ENCODE data around the gene C3orf20.

The C3orf20 gene

DNA sequence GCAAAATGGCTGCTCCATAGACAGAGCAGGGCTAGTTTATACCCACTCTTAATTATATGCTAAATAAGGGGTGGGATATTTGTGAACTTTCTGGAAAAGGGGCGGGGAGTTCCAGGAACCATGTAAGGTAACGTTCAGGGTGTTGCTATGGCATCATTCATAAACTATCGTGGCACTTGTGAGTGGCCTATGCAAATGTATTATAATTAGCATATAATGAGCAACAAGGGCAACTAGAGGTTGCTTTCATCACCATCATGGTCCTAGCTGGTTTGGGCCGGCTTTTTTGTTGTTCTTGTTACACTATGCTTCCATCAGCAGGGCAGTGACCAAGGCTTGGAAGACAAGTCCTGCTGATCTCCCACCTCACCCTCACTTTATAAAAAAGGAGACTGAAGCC lies 100.6 kb downstream of the C3orf20 start:
- Histone ChIP-seq H3K27me3 (ENCODE audit: insufficient read depth, low read length) (no peaks in the 10 kb centered on the region), H3K9me3 (ENCODE audit: insufficient read depth, low read depth, low read length) (0 out of 2 replicates have a peak, but pooled peaks cover 5% of the 10 kb centered on the region), H3K9ac (ENCODE audit: low read depth, low read length) (no peak overlapping the region), H3K4me1 (ENCODE audit: insufficient read depth, low read length) (peaks cover 12% of the 10 kb centered on the region; the same call in 1 of the 2 replicates), H3K27ac (ENCODE audit: low read depth, low read length) (no peak overlapping the region), H3K4me3 (ENCODE audit: low read length) (no peak overlapping the region), H3K36me3 (ENCODE audit: insufficient read depth, low read length) (no peaks in the 10 kb centered on the region)
- WGBS = 86% methylated on average over 4 of the region's 4 CpGs

DNA sequence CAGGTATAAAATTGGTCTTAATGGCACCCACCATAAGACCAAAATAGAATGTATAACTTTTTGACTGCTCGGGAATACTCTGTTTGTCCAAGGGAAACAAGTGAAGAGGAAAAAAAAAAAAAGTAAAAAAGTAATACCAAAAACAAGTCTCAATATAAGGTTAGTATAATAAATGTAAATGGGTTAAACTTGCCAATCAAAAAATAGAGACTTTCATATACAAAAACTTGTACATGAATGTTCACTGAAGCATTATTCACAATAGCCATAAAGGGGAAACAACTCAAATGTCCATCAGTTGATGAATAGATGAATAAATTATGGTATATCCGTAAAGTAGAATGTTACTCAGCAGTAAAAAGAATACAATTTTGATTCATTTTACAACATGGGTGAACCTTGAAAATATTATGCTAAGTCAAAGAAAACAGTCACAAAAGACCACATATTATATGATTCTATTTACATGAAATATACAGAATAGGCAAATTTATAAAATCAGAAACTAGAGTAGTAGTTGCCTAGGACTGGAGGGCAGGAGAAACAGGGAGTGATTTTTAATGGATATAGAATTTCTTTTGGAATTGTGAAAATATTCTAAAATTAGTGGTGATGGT lies 104.2 kb downstream of the C3orf20 start:
- peaks cover 7% of the 10 kb centered on the region; the same call in 1 of the 2 replicates for H3K4me1 ChIP-seq (ENCODE audit: insufficient read depth, low read length)
- H3K9me3 ChIP-seq (ENCODE audit: insufficient read depth, low read depth, low read length) = 0 out of 2 replicates have a peak, but pooled peaks cover 5% of the 10 kb centered on the region
- no peaks in the 10 kb centered on the region for H3K36me3 ChIP-seq (ENCODE audit: insufficient read depth, low read length)
- no peak overlapping the region for H3K27ac ChIP-seq (ENCODE audit: low read depth, low read length)
- no peaks in the 10 kb centered on the region for H3K27me3 ChIP-seq (ENCODE audit: insufficient read depth, low read length)
- H3K9ac ChIP-seq (ENCODE audit: low read depth, low read length) = no peak overlapping the region
- no peak overlapping the region for H3K4me3 ChIP-seq (ENCODE audit: low read length)
- WGBS = no CpG with 5 or more reads among the region's 2 CpGs

GRCh38 chr3:14780927-14781507 lies 106.1 kb downstream of the C3orf20 start:
- Histone ChIP-seq H3K27me3 (ENCODE audit: insufficient read depth, low read length) (no peaks in the 10 kb centered on the region), H3K9me3 (ENCODE audit: insufficient read depth, low read depth, low read length) (0 out of 2 replicates have a peak, but pooled peaks cover 5% of the 10 kb centered on the region), H3K36me3 (ENCODE audit: insufficient read depth, low read length) (no peaks in the 10 kb centered on the region), H3K27ac (ENCODE audit: low read depth, low read length) (no peak overlapping the region), H3K4me3 (ENCODE audit: low read length) (no peak overlapping the region), H3K4me1 (ENCODE audit: insufficient read depth, low read length) (peaks cover 5% of the 10 kb centered on the region; the same call in 1 of the 2 replicates), H3K9ac (ENCODE audit: low read depth, low read length) (no peak overlapping the region)
- WGBS = 38% methylated on average over 12 of the region's 12 CpGs

GRCh38 chr3:14783480-14784086 lies 108.6 kb downstream of the C3orf20 start:
- no peak overlapping the region for H3K27ac ChIP-seq (ENCODE audit: low read depth, low read length)
- no peaks in the 10 kb centered on the region for H3K27me3 ChIP-seq (ENCODE audit: insufficient read depth, low read length)
- H3K9me3 ChIP-seq (ENCODE audit: insufficient read depth, low read depth, low read length) = 0 out of 2 replicates have a peak, but pooled peaks cover 5% of the 10 kb centered on the region
- WGBS = 72% methylated on average over 2 of the region's 2 CpGs
- no peak overlapping the region for H3K9ac ChIP-seq (ENCODE audit: low read depth, low read length)
- no peaks in the 10 kb centered on the region for H3K36me3 ChIP-seq (ENCODE audit: insufficient read depth, low read length)
- peaks cover 5% of the 10 kb centered on the region; the same call in 1 of the 2 replicates for H3K4me1 ChIP-seq (ENCODE audit: insufficient read depth, low read length)
- H3K4me3 ChIP-seq (ENCODE audit: low read length) = no peak overlapping the region

GRCh38 chr3:14784087-14784681 lies 109.2 kb downstream of the C3orf20 start:
- H3K9me3 ChIP-seq (ENCODE audit: insufficient read depth, low read depth, low read length) = no peaks in the 10 kb centered on the region
- H3K27me3 ChIP-seq (ENCODE audit: insufficient read depth, low read length) = no peaks in the 10 kb centered on the region
- no peaks in the 10 kb centered on the region for H3K36me3 ChIP-seq (ENCODE audit: insufficient read depth, low read length)
- peaks cover 5% of the 10 kb centered on the region; the same call in 1 of the 2 replicates for H3K4me1 ChIP-seq (ENCODE audit: insufficient read depth, low read length)
- H3K4me3 ChIP-seq (ENCODE audit: low read length) = no peak overlapping the region
- 61% methylated on average over 8 of the region's 8 CpGs for WGBS
- no peak overlapping the region for H3K27ac ChIP-seq (ENCODE audit: low read depth, low read length)
- H3K9ac ChIP-seq (ENCODE audit: low read depth, low read length) = no peak overlapping the region

DNA sequence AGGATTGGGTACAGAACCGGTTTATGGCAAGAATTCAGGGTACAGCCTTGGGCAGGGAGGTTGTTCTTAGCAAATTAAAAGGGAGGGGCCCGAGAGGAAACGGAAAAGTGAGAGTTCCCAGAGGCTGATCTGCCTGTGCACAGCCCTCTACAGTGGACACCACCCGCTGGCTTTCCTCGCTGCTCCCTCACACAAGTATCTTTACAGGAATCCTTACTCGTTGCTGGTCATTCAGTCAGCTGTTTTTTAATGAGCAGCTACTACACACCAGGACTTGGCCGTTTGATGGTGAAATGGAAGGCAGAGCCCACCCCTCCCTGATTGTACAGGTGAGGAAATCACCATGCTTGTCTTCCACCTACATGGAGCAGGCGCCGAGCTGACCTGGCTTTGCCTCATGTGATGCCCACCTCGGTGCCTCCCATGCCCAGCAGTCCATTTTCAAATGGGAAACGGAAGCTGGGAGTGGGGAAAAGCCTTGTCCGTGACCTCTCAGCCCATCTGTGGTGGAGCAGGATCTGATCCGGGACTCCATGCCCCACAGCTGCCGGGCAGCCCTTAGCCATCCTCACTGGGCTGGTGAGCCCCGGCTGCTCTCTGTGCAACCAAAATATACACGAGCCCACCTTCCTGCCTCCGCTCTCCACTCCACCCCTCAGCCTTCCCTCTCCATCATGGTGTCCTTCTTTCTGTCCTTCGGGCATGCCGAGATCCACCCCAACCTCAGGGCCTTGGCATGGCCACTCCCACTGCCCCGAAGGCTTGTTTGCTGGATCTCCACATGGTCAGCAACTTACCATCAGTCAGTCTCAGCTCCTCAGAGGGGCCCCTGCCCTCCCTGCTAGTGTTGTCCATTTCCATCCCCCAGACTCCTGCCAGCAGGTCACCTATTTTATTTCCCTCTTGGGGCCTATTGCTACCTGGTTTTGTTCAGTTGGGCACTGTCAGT lies 110.5 kb downstream of the C3orf20 start:
- H3K9me3 ChIP-seq (ENCODE audit: insufficient read depth, low read depth, low read length) = no peaks in the 10 kb centered on the region
- H3K4me3 ChIP-seq (ENCODE audit: low read length) = no peak overlapping the region
- H3K27me3 ChIP-seq (ENCODE audit: insufficient read depth, low read length) = no peaks in the 10 kb centered on the region
- H3K4me1 ChIP-seq (ENCODE audit: insufficient read depth, low read length) = peaks cover 5% of the 10 kb centered on the region; the same call in 1 of the 2 replicates
- 93% methylated on average over 20 of the region's 20 CpGs for WGBS
- no peak overlapping the region for H3K9ac ChIP-seq (ENCODE audit: low read depth, low read length)
- no peaks in the 10 kb centered on the region for H3K36me3 ChIP-seq (ENCODE audit: insufficient read depth, low read length)
- H3K27ac ChIP-seq (ENCODE audit: low read depth, low read length) = no peak overlapping the region

- Histone ChIP-seq H3K9ac (ENCODE audit: low read depth, low read length) (no peak overlapping the region), H3K4me1 (ENCODE audit: insufficient read depth, low read length) (peaks cover 5% of the 10 kb centered on the region; the same call in 1 of the 2 replicates), H3K9me3 (ENCODE audit: insufficient read depth, low read depth, low read length) (no peaks in the 10 kb centered on the region), H3K4me3 (ENCODE audit: low read length) (no peak overlapping the region), H3K27ac (ENCODE audit: low read depth, low read length) (no peak overlapping the region), H3K36me3 (ENCODE audit: insufficient read depth, low read length) (no peaks in the 10 kb centered on the region), H3K27me3 (ENCODE audit: insufficient read depth, low read length) (no peaks in the 10 kb centered on the region)
- 98% methylated on average over 3 of the region's 3 CpGs for WGBS
Measured at GRCh38 chr3:14786369-14786768, 111.4 kb downstream of the C3orf20 start.

- Histone ChIP-seq H3K36me3 (ENCODE audit: insufficient read depth, low read length) (no peaks in the 10 kb centered on the region), H3K4me1 (ENCODE audit: insufficient read depth, low read length) (peaks cover 5% of the 10 kb centered on the region; the same call in 1 of the 2 replicates), H3K27ac (ENCODE audit: low read depth, low read length) (no peak overlapping the region), H3K9me3 (ENCODE audit: insufficient read depth, low read depth, low read length) (no peaks in the 10 kb centered on the region), H3K9ac (ENCODE audit: low read depth, low read length) (no peak overlapping the region), H3K27me3 (ENCODE audit: insufficient read depth, low read length) (no peaks in the 10 kb centered on the region), H3K4me3 (ENCODE audit: low read length) (no peak overlapping the region)
- 59% methylated on average over 7 of the region's 7 CpGs for WGBS
Measured at GRCh38 chr3:14787630-14788029, 112.7 kb downstream of the C3orf20 start.

- Histone ChIP-seq H3K9ac (ENCODE audit: low read depth, low read length) (no peak overlapping the region), H3K4me1 (ENCODE audit: insufficient read depth, low read length) (peaks cover 3% of the 10 kb centered on the region; the same call in 1 of the 2 replicates), H3K27me3 (ENCODE audit: insufficient read depth, low read length) (no peaks in the 10 kb centered on the region), H3K36me3 (ENCODE audit: insufficient read depth, low read length) (no peaks in the 10 kb centered on the region), H3K9me3 (ENCODE audit: insufficient read depth, low read depth, low read length) (no peaks in the 10 kb centered on the region), H3K4me3 (ENCODE audit: low read length) (no peak overlapping the region), H3K27ac (ENCODE audit: low read depth, low read length) (no peak overlapping the region)
- WGBS = 92% methylated on average over 7 of the region's 7 CpGs
Measured at GRCh38 chr3:14788644-14789043, 113.7 kb downstream of the C3orf20 start.

DNA sequence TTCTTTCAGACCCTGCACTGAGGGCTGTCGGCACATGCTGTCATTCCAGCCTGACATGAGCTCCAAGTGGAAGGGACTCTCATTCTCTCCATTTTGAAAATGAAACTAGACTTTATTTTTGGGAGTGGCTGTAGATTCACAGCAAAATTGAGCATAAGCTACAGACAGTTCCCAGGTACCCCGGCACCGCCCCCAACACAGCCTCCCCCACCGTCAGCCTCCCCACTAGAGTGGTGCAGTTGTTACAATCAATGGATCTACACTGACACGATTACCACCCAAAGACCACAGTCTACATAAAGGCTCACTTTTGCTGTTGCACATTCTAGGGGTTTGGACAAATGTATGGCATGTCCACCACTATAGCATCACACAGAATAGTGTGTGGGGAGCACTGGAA lies 114.3 kb downstream of the C3orf20 start:
- H3K27me3 ChIP-seq (ENCODE audit: insufficient read depth, low read length) = no peaks in the 10 kb centered on the region
- 84% methylated on average over 5 of the region's 5 CpGs for WGBS
- no peak overlapping the region for H3K4me3 ChIP-seq (ENCODE audit: low read length)
- H3K27ac ChIP-seq (ENCODE audit: low read depth, low read length) = no peak overlapping the region
- H3K4me1 ChIP-seq (ENCODE audit: insufficient read depth, low read length) = no peaks in the 10 kb centered on the region; the same call in 1 of the 2 replicates
- no peaks in the 10 kb centered on the region for H3K9me3 ChIP-seq (ENCODE audit: insufficient read depth, low read depth, low read length)
- no peaks in the 10 kb centered on the region for H3K36me3 ChIP-seq (ENCODE audit: insufficient read depth, low read length)
- H3K9ac ChIP-seq (ENCODE audit: low read depth, low read length) = no peak overlapping the region

All from HUES64 (cell line).